ENCODE results near the gene DRC7. TPM values are rescaled to one million over a fixed set of nuclear protein-coding genes. Genes with fewer than 3 reads are reported as not detected.
A peak's percentile ranks its signal among the peaks of the same experiment; 100 is the strongest.

DRC7 gene
- total and polyA plus RNA-seq, 9 of the 15 experiments (the other 6 are each of a cell fraction or from before 2014, with no cell fraction given): 0.04 to 0.33 (median 0.12) TPM; not detected in 3

DNA sequence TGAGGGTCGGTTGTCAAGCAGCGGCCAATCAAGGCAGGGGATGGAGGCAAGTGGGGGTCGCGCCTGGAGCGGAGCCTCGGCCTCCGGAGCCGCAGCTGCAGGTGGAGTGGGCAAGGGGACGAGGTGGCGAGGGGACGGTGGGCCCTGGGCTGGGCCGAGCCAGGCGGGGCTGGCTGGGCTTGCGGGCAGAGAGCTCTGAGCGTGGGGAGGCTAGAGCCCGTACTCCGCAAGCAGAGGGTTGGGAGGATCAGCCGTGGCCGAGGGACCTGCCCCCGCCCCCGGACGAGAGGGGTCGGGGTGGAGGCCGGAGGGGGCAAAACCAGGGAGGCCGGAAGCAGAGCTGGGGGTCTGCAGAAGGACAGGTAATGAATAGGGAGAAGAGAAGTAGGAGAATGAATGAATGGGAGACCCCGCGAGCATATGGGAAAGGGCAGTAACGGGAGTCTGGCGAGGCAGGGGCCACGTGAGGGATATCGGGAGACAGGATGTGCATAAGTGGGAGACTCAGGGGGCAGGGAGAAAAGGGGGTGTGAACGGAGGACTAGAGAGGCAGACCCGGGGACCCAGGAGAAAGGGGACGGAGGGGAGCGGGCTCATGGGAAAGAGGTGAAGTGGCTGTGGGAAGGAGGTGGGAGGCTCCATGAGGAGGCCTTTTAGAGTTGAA lies 41.3 kb downstream of the DRC7 start, which contains the start of gene KATNB1 (continued):
- TF ChIP-seq FOXA1 (IDR thresholded peaks at IDR 0.05; ENCODE audit: borderline replicate concordance) (no peak), SNIP1 (IDR thresholded peaks at IDR 0.05; ENCODE audit: low read depth) (no peak), CCAR2 (IDR thresholded peaks at IDR 0.05; ENCODE audit: low read depth, low read length) (no peak), L3MBTL2 (IDR thresholded peaks at IDR 0.05) (no peak), ZNF324 (CRISPR knock-in tag; IDR thresholded peaks at IDR 0.05) (no peak), FOXP1 (CRISPR knock-in tag; IDR thresholded peaks at IDR 0.05) (no peak), MCM2 (IDR thresholded peaks at IDR 0.05; ENCODE audit: low read depth) (no peak), ZNF583 (CRISPR knock-in tag; IDR thresholded peaks at IDR 0.05) (no peak), ZNF717 (CRISPR knock-in tag; IDR thresholded peaks at IDR 0.05) (no peak), ZNF431 (CRISPR knock-in tag; IDR thresholded peaks at IDR 0.05) (no peak), RBM14 (IDR thresholded peaks at IDR 0.05; ENCODE audit: borderline replicate concordance, insufficient read depth, low read depth, low read length) (no peak), WHSC1 (IDR thresholded peaks at IDR 0.05; ENCODE audit: low read length) (no peak), RB1 (IDR thresholded peaks at IDR 0.05; ENCODE audit: low read depth) (0 out of 2 replicates have a peak, but pooled peaks have one; percentile 54), TEAD2 (tag; IDR thresholded peaks at IDR 0.05) (no peak), HMG20A (CRISPR knock-in tag; conservative IDR thresholded peaks at IDR 0.05) (no peak), RAD21 (CRISPR knock-in tag; conservative IDR thresholded peaks at IDR 0.05 in 1 of 2, IDR thresholded peaks at IDR 0.05 in 1 of 2) (no peak)
- TF ChIP-seq, protein P1, sequence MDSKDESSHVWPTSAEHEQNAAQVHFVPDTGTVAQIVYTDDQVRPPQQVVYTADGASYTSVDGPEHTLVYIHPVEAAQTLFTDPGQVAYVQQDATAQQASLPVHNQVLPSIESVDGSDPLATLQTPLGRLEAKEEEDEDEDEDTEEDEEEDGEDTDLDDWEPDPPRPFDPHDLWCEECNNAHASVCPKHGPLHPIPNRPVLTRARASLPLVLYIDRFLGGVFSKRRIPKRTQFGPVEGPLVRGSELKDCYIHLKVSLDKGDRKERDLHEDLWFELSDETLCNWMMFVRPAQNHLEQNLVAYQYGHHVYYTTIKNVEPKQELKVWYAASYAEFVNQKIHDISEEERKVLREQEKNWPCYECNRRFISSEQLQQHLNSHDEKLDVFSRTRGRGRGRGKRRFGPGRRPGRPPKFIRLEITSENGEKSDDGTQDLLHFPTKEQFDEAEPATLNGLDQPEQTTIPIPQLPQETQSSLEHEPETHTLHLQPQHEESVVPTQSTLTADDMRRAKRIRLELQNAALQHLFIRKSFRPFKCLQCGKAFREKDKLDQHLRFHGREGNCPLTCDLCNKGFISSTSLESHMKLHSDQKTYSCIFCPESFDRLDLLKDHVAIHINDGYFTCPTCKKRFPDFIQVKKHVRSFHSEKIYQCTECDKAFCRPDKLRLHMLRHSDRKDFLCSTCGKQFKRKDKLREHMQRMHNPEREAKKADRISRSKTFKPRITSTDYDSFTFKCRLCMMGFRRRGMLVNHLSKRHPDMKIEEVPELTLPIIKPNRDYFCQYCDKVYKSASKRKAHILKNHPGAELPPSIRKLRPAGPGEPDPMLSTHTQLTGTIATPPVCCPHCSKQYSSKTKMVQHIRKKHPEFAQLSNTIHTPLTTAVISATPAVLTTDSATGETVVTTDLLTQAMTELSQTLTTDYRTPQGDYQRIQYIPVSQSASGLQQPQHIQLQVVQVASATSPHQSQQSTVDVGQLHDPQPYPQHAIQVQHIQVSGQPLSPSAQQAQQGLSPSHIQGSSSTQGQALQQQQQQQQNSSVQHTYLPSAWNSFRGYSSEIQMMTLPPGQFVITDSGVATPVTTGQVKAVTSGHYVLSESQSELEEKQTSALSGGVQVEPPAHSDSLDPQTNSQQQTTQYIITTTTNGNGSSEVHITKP (IDR thresholded peaks at IDR 0.05; ENCODE audit: partially characterized antibody): peak; percentile 3
- TF ChIP-seq, protein P2, sequence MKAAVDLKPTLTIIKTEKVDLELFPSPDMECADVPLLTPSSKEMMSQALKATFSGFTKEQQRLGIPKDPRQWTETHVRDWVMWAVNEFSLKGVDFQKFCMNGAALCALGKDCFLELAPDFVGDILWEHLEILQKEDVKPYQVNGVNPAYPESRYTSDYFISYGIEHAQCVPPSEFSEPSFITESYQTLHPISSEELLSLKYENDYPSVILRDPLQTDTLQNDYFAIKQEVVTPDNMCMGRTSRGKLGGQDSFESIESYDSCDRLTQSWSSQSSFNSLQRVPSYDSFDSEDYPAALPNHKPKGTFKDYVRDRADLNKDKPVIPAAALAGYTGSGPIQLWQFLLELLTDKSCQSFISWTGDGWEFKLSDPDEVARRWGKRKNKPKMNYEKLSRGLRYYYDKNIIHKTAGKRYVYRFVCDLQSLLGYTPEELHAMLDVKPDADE (conservative IDR thresholded peaks at IDR 0.05; ENCODE audit: control insufficient read depth, low read depth, low read length): peak; percentile 52; the same call in 1 of the 2 replicates
- TF ChIP-seq, protein P3, sequence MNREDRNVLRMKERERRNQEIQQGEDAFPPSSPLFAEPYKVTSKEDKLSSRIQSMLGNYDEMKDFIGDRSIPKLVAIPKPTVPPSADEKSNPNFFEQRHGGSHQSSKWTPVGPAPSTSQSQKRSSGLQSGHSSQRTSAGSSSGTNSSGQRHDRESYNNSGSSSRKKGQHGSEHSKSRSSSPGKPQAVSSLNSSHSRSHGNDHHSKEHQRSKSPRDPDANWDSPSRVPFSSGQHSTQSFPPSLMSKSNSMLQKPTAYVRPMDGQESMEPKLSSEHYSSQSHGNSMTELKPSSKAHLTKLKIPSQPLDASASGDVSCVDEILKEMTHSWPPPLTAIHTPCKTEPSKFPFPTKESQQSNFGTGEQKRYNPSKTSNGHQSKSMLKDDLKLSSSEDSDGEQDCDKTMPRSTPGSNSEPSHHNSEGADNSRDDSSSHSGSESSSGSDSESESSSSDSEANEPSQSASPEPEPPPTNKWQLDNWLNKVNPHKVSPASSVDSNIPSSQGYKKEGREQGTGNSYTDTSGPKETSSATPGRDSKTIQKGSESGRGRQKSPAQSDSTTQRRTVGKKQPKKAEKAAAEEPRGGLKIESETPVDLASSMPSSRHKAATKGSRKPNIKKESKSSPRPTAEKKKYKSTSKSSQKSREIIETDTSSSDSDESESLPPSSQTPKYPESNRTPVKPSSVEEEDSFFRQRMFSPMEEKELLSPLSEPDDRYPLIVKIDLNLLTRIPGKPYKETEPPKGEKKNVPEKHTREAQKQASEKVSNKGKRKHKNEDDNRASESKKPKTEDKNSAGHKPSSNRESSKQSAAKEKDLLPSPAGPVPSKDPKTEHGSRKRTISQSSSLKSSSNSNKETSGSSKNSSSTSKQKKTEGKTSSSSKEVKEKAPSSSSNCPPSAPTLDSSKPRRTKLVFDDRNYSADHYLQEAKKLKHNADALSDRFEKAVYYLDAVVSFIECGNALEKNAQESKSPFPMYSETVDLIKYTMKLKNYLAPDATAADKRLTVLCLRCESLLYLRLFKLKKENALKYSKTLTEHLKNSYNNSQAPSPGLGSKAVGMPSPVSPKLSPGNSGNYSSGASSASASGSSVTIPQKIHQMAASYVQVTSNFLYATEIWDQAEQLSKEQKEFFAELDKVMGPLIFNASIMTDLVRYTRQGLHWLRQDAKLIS (CRISPR knock-in tag; IDR thresholded peaks at IDR 0.05): no peak
